GM21619 (cell line): ENCODE data around the gene SLC22A23.
A peak's percentile ranks its signal among the peaks of the same experiment; 100 is the strongest.

ENCODE experiments used
- ATAC-seq: cut with Tn5 transposase; IDR thresholded peaks from one replicate; pipeline ENCODE4 v1.9.1; 2021; ENCODE audit not compliant: unreplicated experiment

The SLC22A23 gene

GRCh38 chr6:3473773-3474172, 16.9 kb upstream of the SLC22A23 start:
- ATAC-seq, result no peak

- ATAC-seq, result no peak
Measured at GRCh38 chr6:3471711-3472110, 14.9 kb upstream of the SLC22A23 start.

GRCh38 chr6:3471286-3471685, 14.4 kb upstream of the SLC22A23 start:
- ATAC-seq, result no peak

- no peak for ATAC-seq
Measured at GRCh38 chr6:3468585-3468984, 11.7 kb upstream of the SLC22A23 start.

GRCh38 chr6:3467996-3468395, 11.1 kb upstream of the SLC22A23 start:
- no peak for ATAC-seq

- no peak for ATAC-seq
Measured at GRCh38 chr6:3466488-3467219, 9.8 kb upstream of the SLC22A23 start.

- no peak for ATAC-seq
Measured at GRCh38 chr6:3460253-3460652, 3.4 kb upstream of the SLC22A23 start.

GRCh38 chr6:3458706-3459421, 2.0 kb upstream of the SLC22A23 start:
- no peak for ATAC-seq

- ATAC-seq, result no peak
Measured at GRCh38 chr6:3457710-3458602, 1.1 kb upstream of the SLC22A23 start.

GRCh38 chr6:3456395-3456897, 404 bp downstream of the SLC22A23 start:
- ATAC-seq, result peak; percentile 39

GRCh38 chr6:3455569-3456394, 1.1 kb downstream of the SLC22A23 start:
- no peak for ATAC-seq

- no peak for ATAC-seq
Measured at GRCh38 chr6:3455147-3455568, 1.7 kb downstream of the SLC22A23 start.

GRCh38 chr6:3454273-3455010, 2.4 kb downstream of the SLC22A23 start:
- no peak for ATAC-seq

GRCh38 chr6:3453413-3454272, 3.2 kb downstream of the SLC22A23 start:
- no peak for ATAC-seq

- no peak for ATAC-seq
Measured at GRCh38 chr6:3451498-3451897, 5.4 kb downstream of the SLC22A23 start.

- ATAC-seq, result no peak
Measured at GRCh38 chr6:3450888-3451287, 6.0 kb downstream of the SLC22A23 start.

- no peak for ATAC-seq
Measured at GRCh38 chr6:3449750-3450305, 7.0 kb downstream of the SLC22A23 start.

- ATAC-seq, result no peak
Measured at GRCh38 chr6:3449321-3449720, 7.5 kb downstream of the SLC22A23 start.
